Brain microvascular endothelial cell (primary cell): ENCODE measurements around the gene NF1.
A peak's percentile ranks its signal among the peaks of the same experiment; 100 is the strongest.

Experiments used
- DNase-seq: peaks from one replicate; pipeline ENCODE4 v3.0.0-alpha.2; 2020
- H3K27ac ChIP-seq: fragments of 250-450 bp; sonication (Bioruptor Pico); 2 replicates; pipeline ENCODE4 v1.5.1; 2020; ENCODE audit warnings: mild to moderate bottlenecking, moderate library complexity
- H3K27me3 ChIP-seq: fragments of 250-450 bp; sonication (Bioruptor Pico); replicated peaks from 2 replicates; pipeline ENCODE4 v1.5.1; 2020; ENCODE audit warnings: mild to moderate bottlenecking
- H3K36me3 ChIP-seq: fragments of 250-450 bp; sonication (Bioruptor Pico); replicated peaks from 2 replicates; pipeline ENCODE4 v1.5.1; 2020; ENCODE audit warnings: mild to moderate bottlenecking
- H3K4me3 ChIP-seq: 2 replicates; pipeline ENCODE4 v1.5.1; 2011; ENCODE audit warnings: low read depth, mild to moderate bottlenecking, control low read depth, low read length, moderate library complexity
- in situ Hi-C: cut with HindIII; loops from 2 replicates; pipeline ENCODE4 v1.10.0; 2017; ENCODE audit warnings: low sequenced_read_pairs, low pct_ligation_motif_present
- TF ChIP-seq, protein P1 (sequence below): IDR thresholded peaks from 2 replicates; pipeline ENCODE4 v1.5.1; 2011; ENCODE audit warnings: low read depth, mild to moderate bottlenecking, moderate library complexity, low read length, control low read depth, inconsistent platforms; ENCODE audit errors: missing control alignments

NF1 gene

DNA sequence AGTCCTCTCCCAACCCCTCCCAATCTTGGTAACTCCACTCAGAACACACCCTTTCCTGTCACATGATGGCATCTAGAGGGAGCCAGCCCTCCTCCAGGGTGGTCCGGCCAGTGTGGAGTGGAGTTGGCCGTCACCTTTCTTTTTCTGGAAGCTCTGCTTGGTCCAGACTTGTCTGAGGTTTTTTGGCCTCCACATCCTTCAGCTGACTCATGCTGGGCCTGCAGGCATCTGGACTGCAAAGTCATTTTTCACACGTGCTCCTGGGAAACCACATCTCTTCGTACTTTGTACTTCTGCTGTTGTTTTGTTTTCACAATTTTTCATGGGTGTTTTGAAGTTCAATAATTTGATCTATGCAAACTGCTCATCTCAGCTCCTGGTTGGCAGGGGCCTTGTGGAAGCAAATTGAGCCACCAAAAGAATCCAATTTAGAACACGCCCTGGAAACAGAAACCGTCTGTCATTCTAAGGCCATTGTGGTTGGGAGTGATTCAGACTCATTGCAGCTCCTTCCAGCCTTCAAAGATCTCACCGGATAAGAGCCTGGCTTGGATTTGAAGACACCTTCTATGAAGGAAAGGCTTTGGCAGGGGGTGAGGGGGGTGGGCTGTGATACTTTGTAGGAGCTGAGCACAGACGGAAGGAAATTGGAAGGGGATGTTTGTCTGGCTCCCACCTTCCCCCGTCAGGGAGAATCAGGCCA lies 42.4 kb upstream of the NF1 start:
- in situ Hi-C loops: no loop called here
- H3K27ac ChIP-seq: peak overlapping the region; percentile 87
- no peaks in the 10 kb centered on the region for H3K36me3 ChIP-seq
- peak; percentile 94 for DNase-seq
- H3K27me3 ChIP-seq: no peaks in the 10 kb centered on the region
- TF ChIP-seq, protein P1, sequence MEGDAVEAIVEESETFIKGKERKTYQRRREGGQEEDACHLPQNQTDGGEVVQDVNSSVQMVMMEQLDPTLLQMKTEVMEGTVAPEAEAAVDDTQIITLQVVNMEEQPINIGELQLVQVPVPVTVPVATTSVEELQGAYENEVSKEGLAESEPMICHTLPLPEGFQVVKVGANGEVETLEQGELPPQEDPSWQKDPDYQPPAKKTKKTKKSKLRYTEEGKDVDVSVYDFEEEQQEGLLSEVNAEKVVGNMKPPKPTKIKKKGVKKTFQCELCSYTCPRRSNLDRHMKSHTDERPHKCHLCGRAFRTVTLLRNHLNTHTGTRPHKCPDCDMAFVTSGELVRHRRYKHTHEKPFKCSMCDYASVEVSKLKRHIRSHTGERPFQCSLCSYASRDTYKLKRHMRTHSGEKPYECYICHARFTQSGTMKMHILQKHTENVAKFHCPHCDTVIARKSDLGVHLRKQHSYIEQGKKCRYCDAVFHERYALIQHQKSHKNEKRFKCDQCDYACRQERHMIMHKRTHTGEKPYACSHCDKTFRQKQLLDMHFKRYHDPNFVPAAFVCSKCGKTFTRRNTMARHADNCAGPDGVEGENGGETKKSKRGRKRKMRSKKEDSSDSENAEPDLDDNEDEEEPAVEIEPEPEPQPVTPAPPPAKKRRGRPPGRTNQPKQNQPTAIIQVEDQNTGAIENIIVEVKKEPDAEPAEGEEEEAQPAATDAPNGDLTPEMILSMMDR: no peak
- peak overlapping the region; percentile 12 for H3K4me3 ChIP-seq

DNA sequence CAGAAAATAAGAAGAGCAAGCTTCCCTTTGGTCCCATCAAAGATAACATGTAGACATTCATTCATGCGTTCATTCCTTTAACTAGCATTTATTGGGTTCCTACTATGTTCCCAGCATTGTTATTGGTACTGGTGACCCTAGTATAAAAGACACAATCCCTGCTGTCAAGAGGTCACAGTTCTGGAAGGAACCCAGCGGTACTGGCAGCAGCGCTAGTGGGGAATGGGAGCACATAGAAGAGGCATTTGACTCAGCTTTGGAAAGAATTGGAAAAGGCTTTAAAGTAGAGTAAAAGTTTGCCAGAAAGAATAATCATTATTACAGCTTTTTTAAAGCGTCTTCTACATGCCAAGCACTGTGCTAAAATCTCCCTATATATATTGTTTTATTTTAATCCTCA lies 41.7 kb upstream of the NF1 start:
- Histone ChIP-seq H3K27ac (peak overlapping the region; percentile 87), H3K27me3 (no peaks in the 10 kb centered on the region), H3K4me3 (no peak overlapping the region), H3K36me3 (no peaks in the 10 kb centered on the region)
- TF ChIP-seq, protein P1: no peak
- in situ Hi-C loops: no loop called here
- DNase-seq: no peak

DNA sequence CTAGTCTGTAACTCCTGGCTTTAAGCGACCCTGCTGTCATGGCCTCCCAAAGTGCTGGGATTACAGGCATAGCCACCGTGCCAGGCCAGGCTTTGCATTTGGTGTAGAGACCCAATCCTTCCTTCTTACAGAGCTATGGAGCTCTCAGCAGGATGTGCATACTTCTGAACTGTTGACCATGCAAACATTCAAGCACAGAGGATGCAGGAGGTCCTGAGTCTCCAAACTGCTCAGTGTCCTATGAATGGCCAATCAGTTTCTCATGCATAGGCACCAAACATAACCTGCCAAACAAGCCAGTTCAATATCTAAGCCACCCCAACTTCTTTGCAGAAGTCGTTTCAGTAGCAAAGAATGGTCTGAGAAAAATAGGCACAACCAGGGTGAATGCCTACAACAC lies 40.0 kb upstream of the NF1 start:
- TF ChIP-seq, protein P1: no peak
- Histone ChIP-seq H3K27ac (no peak overlapping the region), H3K36me3 (no peaks in the 10 kb centered on the region), H3K27me3 (no peaks in the 10 kb centered on the region), H3K4me3 (no peak overlapping the region)
- in situ Hi-C loops: no loop called here
- DNase-seq: no peak

DNA sequence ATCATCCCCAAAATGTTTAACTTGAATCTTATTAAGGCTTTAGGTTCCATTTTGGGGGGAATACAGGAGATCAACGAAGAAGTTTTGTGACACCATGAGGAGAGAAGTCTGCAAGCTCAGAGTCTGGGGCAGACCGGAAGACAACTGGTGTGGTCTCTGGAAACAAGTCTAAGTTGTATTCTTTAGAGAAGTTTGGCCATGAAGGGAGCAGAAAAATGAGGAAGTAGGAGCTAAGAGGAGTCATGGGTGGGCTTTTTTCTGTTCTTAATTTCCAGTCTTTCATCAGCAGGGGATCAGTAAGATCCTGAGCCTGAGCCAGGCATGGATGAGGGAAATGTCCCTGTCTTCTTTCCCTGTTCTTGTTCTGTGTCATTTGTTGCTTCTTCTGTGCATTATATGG lies 35.8 kb upstream of the NF1 start:
- in situ Hi-C loops: no loop called here
- TF ChIP-seq, protein P1: no peak
- Histone ChIP-seq H3K27ac (no peak overlapping the region), H3K4me3 (no peak overlapping the region), H3K27me3 (no peaks in the 10 kb centered on the region), H3K36me3 (no peaks in the 10 kb centered on the region)
- no peak for DNase-seq

DNA sequence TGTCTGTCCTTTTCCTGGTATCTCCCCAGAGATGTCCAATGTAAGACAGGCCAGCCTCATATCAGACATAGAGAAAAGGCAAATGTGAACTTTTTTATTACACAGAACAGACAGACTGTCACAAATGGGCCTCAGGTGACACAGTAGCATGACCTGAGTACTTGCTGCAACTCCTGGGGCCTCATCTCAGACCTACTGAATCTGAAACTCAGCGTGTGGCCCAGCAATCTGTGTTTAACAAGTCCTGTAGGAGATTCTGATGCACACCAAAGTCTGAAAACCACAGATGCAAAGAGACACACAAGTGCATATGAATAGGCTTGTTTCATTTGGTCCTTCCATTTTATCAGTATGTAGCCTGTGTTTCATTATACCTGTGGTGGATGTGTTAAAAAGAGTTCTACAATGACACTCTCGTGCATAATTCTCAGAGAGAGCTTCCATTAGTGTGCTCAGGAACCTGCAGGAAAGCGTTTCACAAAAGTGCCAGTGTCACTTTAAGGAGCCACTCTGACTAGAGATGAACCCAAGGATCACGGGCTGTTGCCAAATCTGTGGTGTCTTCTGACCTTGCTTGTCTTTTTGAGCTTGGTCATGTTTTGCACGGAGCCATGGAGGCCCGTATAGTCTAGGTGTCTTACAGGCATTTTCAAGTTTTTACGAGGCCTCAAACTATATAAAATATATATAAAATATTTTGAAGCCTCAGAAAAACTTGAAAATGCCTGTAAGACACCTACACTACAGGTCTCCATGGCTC lies 33.8 kb upstream of the NF1 start:
- no peak for DNase-seq
- H3K36me3 ChIP-seq: no peaks in the 10 kb centered on the region
- H3K27ac ChIP-seq: no peak overlapping the region
- in situ Hi-C loops: no loop called here
- no peak overlapping the region for H3K4me3 ChIP-seq
- TF ChIP-seq, protein P1: no peak
- H3K27me3 ChIP-seq: no peaks in the 10 kb centered on the region
